Endothelial cell of umbilical vein (primary cell): ENCODE data around the gene ANXA6. TPM values are rescaled to one million over a fixed set of nuclear protein-coding genes. Genes with fewer than 3 reads are reported as not detected.

Experiments used
- BruUV-seq: library from RNA; stranded (reverse); fragments of 400-500 nt; replicated peaks from 2 replicates; lab custom pipeline; 2021; lab: Mats Ljungman, UMichigan
- CTCF ChIA-PET: fragments of 300-600, 350-600 bp; sonication (Branson Sonifier 250); formaldehyde crosslinking; loops from one replicate; lab custom pipeline; 2021; ENCODE audit warnings: antibody characterized with exemption, inconsistent platforms; lab: Charles Lee
- POLR2A ChIA-PET: fragments of 300-600, 350-600 bp; sonication (Branson Sonifier 250); formaldehyde crosslinking; loops from one replicate; lab custom pipeline; 2021; ENCODE audit warnings: antibody characterized with exemption, inconsistent platforms; lab: Charles Lee
- DNase-seq: peaks from one replicate; pipeline ENCODE4 v3.0.0-alpha.2; 2011; ENCODE audit warnings: low read depth, low spot score
- FAIRE-seq: peaks from 2 replicates; lab custom pipeline; 2011; peaks lifted over from hg19 to GRCh38; lab: Jason Lieb, UNC
- H2AFZ ChIP-seq: 2 replicates; pipeline ENCODE4 v1.6.0; 2012; ENCODE audit warnings: low read depth, low read length, control low read depth, inconsistent platforms
- H3K27ac ChIP-seq: 2 replicates; pipeline ENCODE4 v1.5.1; 2011; ENCODE audit warnings: low read depth, mild to moderate bottlenecking, control low read depth, low read length, moderate library complexity; ENCODE audit not compliant: insufficient read depth
- H3K27me3 ChIP-seq, 2 experiments: 2 replicates each; pipeline versions ENCODE4 v1.6.0 to v1.6.1; 2011; ENCODE audit warnings: low read length in 2 of 2, mixed read lengths in 1 of 2; ENCODE audit not compliant: control insufficient read depth in 2 of 2, insufficient read depth in 2 of 2
- H3K36me3 ChIP-seq, 2 experiments: 2 replicates in 1 of 2; 3 replicates in 1 of 2; pipeline ENCODE4 v1.5.1; 2011; ENCODE audit warnings: low read length in 2 of 2, mild to moderate bottlenecking in 1 of 2, moderate library complexity in 1 of 2; ENCODE audit not compliant: control insufficient read depth in 2 of 2, insufficient read depth in 2 of 2; ENCODE audit errors: extremely low read depth in 1 of 2
- H3K4me1 ChIP-seq: 3 replicates; pipeline ENCODE4 v1.5.1; 2011; ENCODE audit warnings: mild to moderate bottlenecking, low read length; ENCODE audit not compliant: control insufficient read depth, insufficient read depth; ENCODE audit errors: extremely low read depth
- H3K4me2 ChIP-seq: 2 replicates; pipeline ENCODE4 v1.6.1; 2011; ENCODE audit warnings: low read length, control low read depth, mixed read lengths; ENCODE audit not compliant: insufficient read depth
- H3K4me3 ChIP-seq, 3 experiments: fragments of 200-600 bp in 1 of 3; sonication (generic), shearing (Covaris generic) in 1 of 3; replicated peaks in 1 of 3; 2 replicates each; pipeline ENCODE4 v1.5.1; 2011 to 2016; ENCODE audit warnings: control low read depth in 3 of 3, low read length in 3 of 3, mild to moderate bottlenecking in 2 of 3, inconsistent platforms in 1 of 3, low read depth in 1 of 3, moderate library complexity in 1 of 3; ENCODE audit not compliant: insufficient read depth in 1 of 3
- H3K79me2 ChIP-seq: 2 replicates; pipeline ENCODE4 v1.6.0; 2012; ENCODE audit warnings: low read length, inconsistent platforms; ENCODE audit not compliant: control insufficient read depth, insufficient read depth
- H3K9ac ChIP-seq: replicated peaks from 2 replicates; pipeline ENCODE3; 2011; ENCODE audit warnings: low read length, control low read depth; ENCODE audit not compliant: insufficient read depth; ENCODE audit errors: extremely low read depth
- H3K9me1 ChIP-seq: replicated peaks from 3 replicates; pipeline ENCODE4 v1.6.0; 2011; ENCODE audit warnings: mild to moderate bottlenecking, low read length; ENCODE audit not compliant: control insufficient read depth, insufficient read depth; ENCODE audit errors: extremely low read depth
- H3K9me3 ChIP-seq: replicated peaks from 2 replicates; pipeline ENCODE4 v1.5.1; 2012; ENCODE audit warnings: low read length, inconsistent platforms; ENCODE audit not compliant: control insufficient read depth, insufficient read depth
- H4K20me1 ChIP-seq: replicated peaks from 2 replicates; pipeline ENCODE3; 2011; ENCODE audit warnings: mild to moderate bottlenecking, low read length; ENCODE audit not compliant: control insufficient read depth, insufficient read depth; ENCODE audit errors: extremely low read depth
- CTCF ChIP-seq, 2 donors: IDR thresholded peaks; 1 replicate in 1 of 2; 2 replicates in 1 of 2; pipeline ENCODE4 v1.5.1; 2011; ENCODE audit warnings: low read length in 2 of 2, mild to moderate bottlenecking in 2 of 2, moderate library complexity in 2 of 2, control low read depth in 1 of 2, inconsistent platforms in 1 of 2, low read depth in 1 of 2; ENCODE audit not compliant: insufficient read depth in 1 of 2; ENCODE audit errors: extremely low read depth in 1 of 2
- EZH2 ChIP-seq: IDR thresholded peaks from 2 replicates; pipeline ENCODE4 v1.6.1; 2012; ENCODE audit warnings: borderline replicate concordance, low read depth, mild to moderate bottlenecking, moderate library complexity, low read length, inconsistent platforms; ENCODE audit not compliant: severe bottlenecking
- FOS ChIP-seq: IDR thresholded peaks from 2 replicates; pipeline ENCODE4 v1.6.1; 2011; ENCODE audit warnings: mild to moderate bottlenecking, low read length, moderate library complexity, borderline replicate concordance; ENCODE audit not compliant: insufficient read depth
- JUN ChIP-seq: IDR thresholded peaks from 2 replicates; pipeline ENCODE4 v1.6.1; 2011; ENCODE audit warnings: borderline replicate concordance, low read depth; ENCODE audit not compliant: insufficient read length, insufficient read depth
- MYC ChIP-seq: IDR thresholded peaks from one replicate; pipeline ENCODE4 v1.6.1; 2011; ENCODE audit warnings: mild to moderate bottlenecking, low read depth, low read length
- POLR2A ChIP-seq: IDR thresholded peaks from 2 replicates; pipeline ENCODE4 v1.6.1; 2012; ENCODE audit warnings: low read depth, mild to moderate bottlenecking, control low read depth, low read length
- POLR2AphosphoS5 ChIP-seq: IDR thresholded peaks from 2 replicates; pipeline ENCODE4 v1.6.1; 2012; ENCODE audit warnings: low read depth, mild to moderate bottlenecking, control low read depth, low read length, moderate library complexity; ENCODE audit not compliant: insufficient read depth
- dilution Hi-C: fragments of 300-500 bp; cut with MboI; formaldehyde crosslinking; loops from one replicate; pipeline ENCODE4 v1.15.0; 2019; ENCODE audit warnings: low sequenced_read_pairs; ENCODE audit not compliant: extremely low pct_ligation_motif_present
- intact Hi-C: fragments of 100-400 bp; cut with micrococcal nuclease; formaldehyde crosslinking; loops from one replicate; pipeline ENCODE4 v1.10.0; 2022
- polyA plus RNA-seq, 4 experiments: library from polyadenylated mRNA; depleted of rRNA in 3 of 4; stranded (reverse) in 3 of 4; unstranded in 1 of 4; fragments of >200 nt; gene quantifications; 2 replicates each; pipeline versions ENCODE4 v1.2.1 to v1.2.3, GENCODE V29; 2011 to 2012; ENCODE audit warnings: missing spikeins in 1 of 4
- total RNA-seq: library from RNA; stranded (reverse); gene quantifications from 2 replicates; pipeline ENCODE4 v1.2.3, GENCODE V29; 2021
- TF ChIP-seq, protein P1 (sequence below): IDR thresholded peaks from 2 replicates; pipeline ENCODE4 v1.6.1; 2011; ENCODE audit not compliant: insufficient read depth, insufficient read length

ANXA6 gene
- total and polyA plus RNA-seq, 2 donors (not counting 3 experiments of a cell fraction or from before 2014, with no cell fraction given): 195 to 266 TPM

- Histone ChIP-seq H3K4me2 (no peak overlapping the region), H3K27ac (no peak overlapping the region), H3K79me2 (no peaks in the 10 kb centered on the region), H3K36me3 (no peaks in the 10 kb centered on the region), H4K20me1 (no peaks in the 10 kb centered on the region), H3K9me3 (no peaks in the 10 kb centered on the region), H3K4me3 (no peak overlapping the region), H3K9me1 (no peaks in the 10 kb centered on the region), H3K9ac (no peak overlapping the region), H3K27me3 (no peaks in the 10 kb centered on the region), H3K4me1 (peaks cover 26% of the 10 kb centered on the region), H2AFZ (no peak overlapping the region)
- no TSS peak for BruUV-seq
- no peak for FAIRE-seq
- dilution Hi-C loops (loop anchor here (10.0 kb wide), 1 partner anchor 52 kb away; no protein-coding TSS in a partner anchor), intact Hi-C loops (no loop called here)
- CTCF ChIA-PET: interaction anchor here (1.7 to 2.8 kb wide), 3 partner anchors 28 to 38 kb away, joined by 4 to 12 read pairs (median 9); no protein-coding TSS in a partner anchor
- DNase-seq: no peak
- TF ChIP-seq POLR2A: no peak
- TF ChIP-seq EZH2: no peak
- TF ChIP-seq FOS: no peak
- no peak for TF ChIP-seq CTCF (IDR thresholded peaks at IDR 0.05; ENCODE audit: extremely low read depth in 1 of 2, insufficient read depth in 1 of 2, low read depth in 1 of 2, low read length in 2 of 2)
- TF ChIP-seq MYC: no peak
- TF ChIP-seq, protein P1, sequence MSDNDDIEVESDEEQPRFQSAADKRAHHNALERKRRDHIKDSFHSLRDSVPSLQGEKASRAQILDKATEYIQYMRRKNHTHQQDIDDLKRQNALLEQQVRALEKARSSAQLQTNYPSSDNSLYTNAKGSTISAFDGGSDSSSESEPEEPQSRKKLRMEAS: no peak
- no peak for TF ChIP-seq POLR2AphosphoS5
- no peak for TF ChIP-seq JUN
- POLR2A ChIA-PET: no interaction called here
Observed at GRCh38 chr5:151086905-151087360, 70.6 kb downstream of the ANXA6 start.
